Parathyroid adenoma (tissue), 2 donors: ENCODE measurements around the gene NDC1.

Experiments used
- H2AFZ ChIP-seq: fragments of 300-600 bp; sonication (generic); one replicate; pipeline ENCODE4 v1.7.0; 2017; ENCODE audit warnings: antibody characterized with exemption, mild to moderate bottlenecking
- H3K27ac ChIP-seq: fragments of 300-600 bp; sonication (generic); one replicate; pipeline ENCODE4 v1.7.0; 2017
- H3K27me3 ChIP-seq: fragments of 300-600 bp; sonication (generic); one replicate; pipeline ENCODE4 v1.7.0; 2017; ENCODE audit warnings: low read length; ENCODE audit not compliant: control insufficient read depth, insufficient read depth
- H3K36me3 ChIP-seq: fragments of 300-600 bp; sonication (generic); one replicate; pipeline ENCODE4 v1.7.0; 2017; ENCODE audit warnings: low read length; ENCODE audit not compliant: control insufficient read depth, insufficient read depth
- H3K4me1 ChIP-seq: fragments of 300-600 bp; sonication (generic); one replicate; pipeline ENCODE4 v1.7.0; 2017; ENCODE audit warnings: control low read depth
- H3K4me2 ChIP-seq: fragments of 300-600 bp; sonication (generic); one replicate; pipeline ENCODE4 v1.7.0; 2017; ENCODE audit warnings: low read length
- H3K4me3 ChIP-seq: fragments of 300-600 bp; sonication (generic); one replicate; pipeline ENCODE4 v1.7.0; 2017; ENCODE audit warnings: low read depth, low read length
- H3K79me2 ChIP-seq: fragments of 300-600 bp; sonication (generic); one replicate; pipeline ENCODE4 v1.7.0; 2017; ENCODE audit warnings: control low read depth
- H3K9ac ChIP-seq: fragments of 300-600 bp; sonication (generic); one replicate; pipeline ENCODE4 v1.7.0; 2017; ENCODE audit warnings: mild to moderate bottlenecking
- H3K9me3 ChIP-seq: fragments of 300-600 bp; sonication (generic); one replicate; pipeline ENCODE4 v1.7.0; 2017; ENCODE audit warnings: low read length; ENCODE audit not compliant: control insufficient read depth
- CTCF ChIP-seq: fragments of 300-600 bp; sonication (generic); IDR thresholded peaks from one replicate; pipeline ENCODE4 v1.7.0; 2017; ENCODE audit warnings: antibody characterized with exemption, mild to moderate bottlenecking
- donor health status: primary hyperparathyroidism.

Gene NDC1

DNA sequence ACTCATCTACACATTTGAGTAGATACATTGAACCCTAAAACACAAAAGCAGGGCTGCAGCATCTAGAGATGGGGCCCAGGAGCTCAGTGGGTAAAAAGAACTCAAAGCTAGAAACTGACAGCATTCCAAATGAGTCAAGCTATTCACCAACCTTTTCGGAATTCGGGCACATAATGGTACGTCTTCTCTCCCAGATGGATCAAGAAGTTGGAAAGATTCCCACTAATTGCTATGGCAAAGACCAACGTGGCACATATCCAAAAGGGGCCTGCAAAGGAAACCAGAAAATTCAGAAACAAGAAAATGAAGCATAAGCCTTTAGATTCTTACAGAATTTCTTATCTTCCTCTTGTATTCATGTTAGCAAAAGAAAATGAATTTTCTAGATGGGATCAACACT lies 33.1 kb upstream of the NDC1 start:
- TF ChIP-seq CTCF, result no peak
- no peaks in the 10 kb centered on the region for H3K4me1 ChIP-seq
- no peaks in the 10 kb centered on the region for H3K36me3 ChIP-seq
- no peak overlapping the region for H3K27ac ChIP-seq
- no peak overlapping the region for H3K9ac ChIP-seq
- H3K79me2 ChIP-seq, result no peaks in the 10 kb centered on the region
- H3K9me3 ChIP-seq, result no peaks in the 10 kb centered on the region
- no peaks in the 10 kb centered on the region for H3K27me3 ChIP-seq
- H3K4me2 ChIP-seq, result no peak overlapping the region
- no peak overlapping the region for H3K4me3 ChIP-seq
- H2AFZ ChIP-seq, result no peak overlapping the region

DNA sequence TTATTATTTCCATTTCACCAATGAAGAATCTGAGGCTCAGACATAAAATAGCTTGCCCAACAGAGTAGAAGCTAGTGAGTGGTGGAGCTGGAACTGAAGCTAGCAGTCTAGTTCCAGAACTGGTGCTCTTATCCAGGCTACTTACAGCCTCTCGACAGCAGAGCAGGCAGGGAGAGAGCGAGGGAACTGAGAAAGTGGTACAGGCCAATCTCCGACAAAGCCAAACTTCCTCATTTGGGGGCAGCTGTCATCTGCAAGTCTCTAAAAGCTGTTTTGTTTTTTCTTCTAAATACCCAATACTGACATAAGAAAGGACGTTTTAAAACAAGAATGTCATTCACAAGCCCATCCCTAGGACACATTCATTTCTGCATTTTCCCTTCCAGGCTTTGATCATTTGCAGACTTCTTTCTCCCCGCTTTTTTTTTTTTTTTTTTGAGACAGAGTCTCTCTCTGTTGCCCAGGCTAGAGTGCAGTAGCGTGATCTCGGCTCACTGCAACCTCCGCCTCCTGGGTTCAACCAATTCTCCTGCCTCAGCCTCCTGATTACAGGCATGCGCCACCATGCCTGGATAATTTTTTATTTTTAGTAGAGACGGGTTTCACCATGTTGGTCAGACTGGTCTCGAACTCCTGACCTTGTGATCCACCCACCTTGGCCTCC lies 31.5 kb upstream of the NDC1 start:
- TF ChIP-seq CTCF, result no peak
- Histone ChIP-seq H3K27me3 (no peaks in the 10 kb centered on the region), H3K4me3 (no peak overlapping the region), H3K4me2 (no peak overlapping the region), H3K9ac (no peak overlapping the region), H3K4me1 (no peaks in the 10 kb centered on the region), H3K9me3 (no peaks in the 10 kb centered on the region), H3K27ac (no peak overlapping the region), H2AFZ (no peak overlapping the region), H3K36me3 (no peaks in the 10 kb centered on the region), H3K79me2 (no peaks in the 10 kb centered on the region)

DNA sequence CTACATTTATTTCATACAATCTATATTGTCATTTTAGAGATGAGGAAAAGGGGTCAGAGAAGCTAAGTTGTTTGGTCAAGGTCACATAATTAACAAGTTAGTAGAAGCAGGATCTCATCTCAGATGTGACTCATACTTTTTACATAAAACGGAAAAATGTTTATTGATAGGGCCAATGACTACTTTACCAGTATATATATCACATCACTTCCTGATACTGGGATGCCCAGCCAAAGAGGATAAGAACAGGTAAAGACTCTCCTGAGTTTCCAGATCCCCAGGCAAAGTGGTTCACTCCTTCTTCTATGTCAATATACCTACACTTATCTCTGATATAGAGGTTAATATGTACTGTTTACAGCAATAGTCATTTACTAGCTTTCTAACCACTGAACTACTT lies 30.5 kb upstream of the NDC1 start:
- Histone ChIP-seq H3K79me2 (no peaks in the 10 kb centered on the region), H3K9ac (no peak overlapping the region), H3K4me2 (no peak overlapping the region), H3K27ac (no peak overlapping the region), H3K4me1 (no peaks in the 10 kb centered on the region), H3K4me3 (no peak overlapping the region), H2AFZ (no peak overlapping the region), H3K27me3 (no peaks in the 10 kb centered on the region), H3K9me3 (no peaks in the 10 kb centered on the region), H3K36me3 (no peaks in the 10 kb centered on the region)
- TF ChIP-seq CTCF, result no peak

- no peaks in the 10 kb centered on the region for H3K36me3 ChIP-seq
- H3K79me2 ChIP-seq, result no peaks in the 10 kb centered on the region
- H3K27ac ChIP-seq, result no peak overlapping the region
- no peak overlapping the region for H2AFZ ChIP-seq
- no peaks in the 10 kb centered on the region for H3K9me3 ChIP-seq
- TF ChIP-seq CTCF, result no peak
- H3K4me2 ChIP-seq, result no peak overlapping the region
- H3K4me1 ChIP-seq, result no peaks in the 10 kb centered on the region
- no peak overlapping the region for H3K4me3 ChIP-seq
- H3K9ac ChIP-seq, result no peak overlapping the region
- no peaks in the 10 kb centered on the region for H3K27me3 ChIP-seq
Measured at GRCh38 chr1:53862507-53862906, 24.4 kb upstream of the NDC1 start.

GRCh38 chr1:53860967-53861411 lies 22.9 kb upstream of the NDC1 start:
- no peak overlapping the region for H3K27ac ChIP-seq
- no peaks in the 10 kb centered on the region for H3K4me1 ChIP-seq
- peak; percentile 51 for TF ChIP-seq CTCF
- H3K27me3 ChIP-seq, result no peaks in the 10 kb centered on the region
- H2AFZ ChIP-seq, result no peak overlapping the region
- no peaks in the 10 kb centered on the region for H3K36me3 ChIP-seq
- no peaks in the 10 kb centered on the region for H3K9me3 ChIP-seq
- no peaks in the 10 kb centered on the region for H3K79me2 ChIP-seq
- no peak overlapping the region for H3K4me3 ChIP-seq
- H3K4me2 ChIP-seq, result no peak overlapping the region
- H3K9ac ChIP-seq, result no peak overlapping the region
